Measurements from ENCODE around the gene MAML3.

Gene MAML3

GRCh38 chr4:140090215-140090731, 63.7 kb downstream of the MAML3 start:
- no peak for DNase-seq (ENCODE audit: low spot score)
- H3K4me3 ChIP-seq (ENCODE audit: severe bottlenecking) = no peak overlapping the region
- no peaks in the 10 kb centered on the region for H3K27me3 ChIP-seq (ENCODE audit: insufficient read depth, poor library complexity, severe bottlenecking)
- TF ChIP-seq CTCF (IDR thresholded peaks at IDR 0.05; ENCODE audit: poor library complexity, severe bottlenecking) = no peak
- no peak overlapping the region for H3K27ac ChIP-seq (ENCODE audit: poor library complexity, severe bottlenecking)
- no peaks in the 10 kb centered on the region for H3K9me3 ChIP-seq (ENCODE audit: severe bottlenecking)
- H3K4me1 ChIP-seq (ENCODE audit: insufficient read depth, poor library complexity, severe bottlenecking) = peaks cover 13% of the 10 kb centered on the region
- no peaks in the 10 kb centered on the region for H3K36me3 ChIP-seq (ENCODE audit: low read depth)
- no peak for ATAC-seq (ENCODE audit: low read depth)

- no peak for TF ChIP-seq CTCF (IDR thresholded peaks at IDR 0.05; ENCODE audit: poor library complexity, severe bottlenecking)
- Histone ChIP-seq H3K27ac (ENCODE audit: poor library complexity, severe bottlenecking) (no peak overlapping the region), H3K36me3 (ENCODE audit: low read depth) (no peaks in the 10 kb centered on the region), H3K4me3 (ENCODE audit: severe bottlenecking) (no peak overlapping the region), H3K9me3 (ENCODE audit: severe bottlenecking) (no peaks in the 10 kb centered on the region), H3K4me1 (ENCODE audit: insufficient read depth, poor library complexity, severe bottlenecking) (peaks cover 10% of the 10 kb centered on the region), H3K27me3 (ENCODE audit: insufficient read depth, poor library complexity, severe bottlenecking) (no peaks in the 10 kb centered on the region)
- DNase-seq (ENCODE audit: low spot score) (no peak), ATAC-seq (ENCODE audit: low read depth) (no peak)
These were observed 64.8 kb downstream of the MAML3 start for GRCh38 chr4:140089216-140089615.

GRCh38 chr4:140088323-140088967, 65.5 kb downstream of the MAML3 start:
- DNase-seq (ENCODE audit: low spot score) = no peak
- no peak for ATAC-seq (ENCODE audit: low read depth)
- TF ChIP-seq CTCF (IDR thresholded peaks at IDR 0.05; ENCODE audit: poor library complexity, severe bottlenecking) = no peak
- Histone ChIP-seq H3K27ac (ENCODE audit: poor library complexity, severe bottlenecking) (no peak overlapping the region), H3K9me3 (ENCODE audit: severe bottlenecking) (no peaks in the 10 kb centered on the region), H3K4me3 (ENCODE audit: severe bottlenecking) (no peak overlapping the region), H3K4me1 (ENCODE audit: insufficient read depth, poor library complexity, severe bottlenecking) (peaks cover 4% of the 10 kb centered on the region), H3K36me3 (ENCODE audit: low read depth) (no peaks in the 10 kb centered on the region), H3K27me3 (ENCODE audit: insufficient read depth, poor library complexity, severe bottlenecking) (no peaks in the 10 kb centered on the region)

- no peak for TF ChIP-seq CTCF (IDR thresholded peaks at IDR 0.05; ENCODE audit: poor library complexity, severe bottlenecking)
- H3K27ac ChIP-seq (ENCODE audit: poor library complexity, severe bottlenecking) = no peak overlapping the region
- H3K27me3 ChIP-seq (ENCODE audit: insufficient read depth, poor library complexity, severe bottlenecking) = no peaks in the 10 kb centered on the region
- H3K9me3 ChIP-seq (ENCODE audit: severe bottlenecking) = no peaks in the 10 kb centered on the region
- no peak overlapping the region for H3K4me3 ChIP-seq (ENCODE audit: severe bottlenecking)
- no peaks in the 10 kb centered on the region for H3K36me3 ChIP-seq (ENCODE audit: low read depth)
- H3K4me1 ChIP-seq (ENCODE audit: insufficient read depth, poor library complexity, severe bottlenecking) = no peaks in the 10 kb centered on the region
- DNase-seq (ENCODE audit: low spot score) = no peak
- no peak for ATAC-seq (ENCODE audit: low read depth)
These were observed 68.1 kb downstream of the MAML3 start for GRCh38 chr4:140085881-140086280.

GRCh38 chr4:140085062-140085622, 68.8 kb downstream of the MAML3 start:
- DNase-seq (ENCODE audit: low spot score) = no peak
- no peak overlapping the region for H3K27ac ChIP-seq (ENCODE audit: poor library complexity, severe bottlenecking)
- no peaks in the 10 kb centered on the region for H3K4me1 ChIP-seq (ENCODE audit: insufficient read depth, poor library complexity, severe bottlenecking)

More at GRCh38 chr4:140085062-140085622, 68.8 kb downstream of the MAML3 start:
- Histone ChIP-seq H3K27me3 (ENCODE audit: insufficient read depth, poor library complexity, severe bottlenecking) (no peaks in the 10 kb centered on the region), H3K4me3 (ENCODE audit: severe bottlenecking) (no peak overlapping the region), H3K9me3 (ENCODE audit: severe bottlenecking) (no peaks in the 10 kb centered on the region), H3K36me3 (ENCODE audit: low read depth) (no peaks in the 10 kb centered on the region)
- no peak for TF ChIP-seq CTCF (IDR thresholded peaks at IDR 0.05; ENCODE audit: poor library complexity, severe bottlenecking)
- ATAC-seq (ENCODE audit: low read depth) = no peak

All from RWPE2 (cell line).